GM23338 (cell line): ENCODE measurements around the gene PGLYRP4. TPM values are rescaled to one million over a fixed set of nuclear protein-coding genes. Genes with fewer than 3 reads are reported as not detected.

ENCODE experiments used
- ATAC-seq: fragments of 200-7000 bp; cut with Tn5 transposase; 3 replicates; pipeline ENCODE4 v1.9.1; 2020
- DNase-seq: peaks from one replicate; pipeline ENCODE4 v3.0.0-alpha.2; 2015; ENCODE audit warnings: low spot score
- H2AFZ ChIP-seq: fragments of 200-600 bp; sonication (generic); 2 replicates; pipeline ENCODE4 v1.8.0; 2016; ENCODE audit warnings: antibody characterized with exemption, mild to moderate bottlenecking, moderate library complexity
- H3F3A ChIP-seq: fragments of 200-600 bp; sonication (generic); replicated peaks from 2 replicates; pipeline ENCODE4 v1.8.0; 2017; ENCODE audit warnings: antibody characterized with exemption, mixed run types, low read depth
- H3K27ac ChIP-seq: fragments of 200-600 bp; sonication (generic); 2 replicates; pipeline ENCODE4 v1.6.1; 2016; ENCODE audit warnings: low read depth
- H3K27me3 ChIP-seq: fragments of 200-600 bp; sonication (generic); 2 replicates; pipeline ENCODE4 v1.8.0; 2016; ENCODE audit warnings: mild to moderate bottlenecking, mixed run types, moderate library complexity; ENCODE audit not compliant: insufficient read depth
- H3K36me3 ChIP-seq: fragments of 200-600 bp; sonication (generic); 2 replicates; pipeline ENCODE4 v1.8.0; 2016; ENCODE audit warnings: mild to moderate bottlenecking; ENCODE audit not compliant: insufficient read depth
- H3K4me1 ChIP-seq: fragments of 200-600 bp; sonication (generic); 2 replicates; pipeline ENCODE4 v1.8.0; 2016; ENCODE audit warnings: mild to moderate bottlenecking, moderate library complexity; ENCODE audit not compliant: insufficient read depth
- H3K4me2 ChIP-seq: fragments of 200-600 bp; sonication (generic); 2 replicates; pipeline ENCODE4 v1.7.1; 2017; ENCODE audit warnings: mixed run types
- H3K4me3 ChIP-seq: fragments of 200-600 bp; sonication (generic); 2 replicates; pipeline ENCODE4 v1.6.1; 2016; ENCODE audit warnings: mixed run types
- H3K79me2 ChIP-seq: fragments of 200-600 bp; sonication (generic); replicated peaks from 2 replicates; pipeline ENCODE4 v1.8.0; 2017; ENCODE audit warnings: mild to moderate bottlenecking; ENCODE audit not compliant: insufficient read depth
- H3K9me2 ChIP-seq: fragments of 200-600 bp; sonication (generic); 2 replicates; pipeline ENCODE4 v1.8.0; 2017; ENCODE audit not compliant: insufficient read depth
- H4K20me1 ChIP-seq: fragments of 200-600 bp; sonication (generic); replicated peaks from 2 replicates; pipeline ENCODE4 v1.8.0; 2017; ENCODE audit warnings: mild to moderate bottlenecking; ENCODE audit not compliant: insufficient read depth
- H3K27ac Mint-ChIP-seq: 2 replicates; pipeline ENCODE4 v1.8.0; 2020; ENCODE audit warnings: inconsistent platforms, mild to moderate bottlenecking, moderate library complexity, mixed read lengths
- H3K27me3 Mint-ChIP-seq: 3 replicates; pipeline ENCODE4 v1.8.0; 2022; ENCODE audit warnings: low read depth, mild to moderate bottlenecking, moderate library complexity, mixed read lengths, inconsistent platforms; ENCODE audit not compliant: insufficient read depth, poor library complexity
- H3K36me3 Mint-ChIP-seq: 3 replicates; pipeline ENCODE4 v1.8.0; 2021; ENCODE audit warnings: low read depth, mild to moderate bottlenecking, inconsistent platforms, moderate library complexity, mixed read lengths
- H3K4me1 Mint-ChIP-seq: 3 replicates; pipeline ENCODE4 v1.8.0; 2020; ENCODE audit warnings: mild to moderate bottlenecking, inconsistent platforms, mixed read lengths
- H3K4me3 Mint-ChIP-seq: 3 replicates; pipeline ENCODE4 v1.8.0; 2021; ENCODE audit warnings: moderate library complexity, mild to moderate bottlenecking, inconsistent platforms, mixed read lengths
- H3K9me3 Mint-ChIP-seq: 3 replicates; pipeline ENCODE4 v1.8.0; 2020; ENCODE audit warnings: moderate library complexity, mild to moderate bottlenecking, inconsistent platforms, mixed read lengths
- CREB1 ChIP-seq: fragments of 250-450 bp; sonication (Bioruptor Pico); IDR thresholded peaks from 2 replicates; pipeline ENCODE4 v1.5.0; 2020; ENCODE audit warnings: low read depth, mild to moderate bottlenecking, moderate library complexity
- CTCF ChIP-seq, 2 experiments: fragments of 200-600 bp in 1 of 2; sonication (generic) in 1 of 2; conservative IDR thresholded peaks; 2 replicates each; pipeline versions ENCODE4 v1.5.1 to v1.6.1; 2016 to 2017; ENCODE audit warnings: antibody characterized with exemption in 2 of 2, low read depth in 2 of 2, mild to moderate bottlenecking in 2 of 2, moderate library complexity in 1 of 2
- EZH2 ChIP-seq: fragments of 200-600 bp; sonication (generic); IDR thresholded peaks from one replicate; pipeline ENCODE4 v1.8.0; 2017; ENCODE audit warnings: antibody characterized with exemption, mild to moderate bottlenecking, low read depth; ENCODE audit not compliant: unreplicated experiment
- NANOG ChIP-seq: IDR thresholded peaks from 2 replicates; pipeline ENCODE4 v1.6.1; 2016; ENCODE audit warnings: antibody characterized with exemption, borderline replicate concordance
- POLR2AphosphoS5 ChIP-seq: IDR thresholded peaks from 2 replicates; pipeline ENCODE4 v1.6.1; 2016; ENCODE audit warnings: antibody characterized with exemption, low read depth
- STAT1 ChIP-seq: IDR thresholded peaks from one replicate; pipeline ENCODE4 v1.6.1; 2016; ENCODE audit warnings: antibody characterized with exemption; ENCODE audit not compliant: unreplicated experiment
- ZNF331 ChIP-seq: fragments of 250-450 bp; sonication (Bioruptor Pico); IDR thresholded peaks from 2 replicates; pipeline ENCODE4 v1.5.0; 2020; ENCODE audit warnings: low read depth, mild to moderate bottlenecking, moderate library complexity
- polyA plus RNA-seq: library from polyadenylated mRNA; unstranded; fragments of >200 nt; fragmentation: Nextera tagmentation; extraction: Ambion mirVana; gene quantifications from 2 replicates; pipeline ENCODE4 v1.2.1, GENCODE V29; 2016
- total RNA-seq: library from RNA; depleted of rRNA; stranded (reverse); fragments of >200 nt; shearing (Covaris generic); gene quantifications from 2 replicates; pipeline ENCODE4 v1.2.3, GENCODE V29; 2014
- TF ChIP-seq, protein P1 (sequence below): IDR thresholded peaks from one replicate; pipeline ENCODE4 v1.6.1; 2018; ENCODE audit warnings: antibody characterized with exemption; ENCODE audit not compliant: unreplicated experiment

PGLYRP4 gene
- total and polyA plus RNA-seq, 2 experiments from 2014 or later: not detected

DNA sequence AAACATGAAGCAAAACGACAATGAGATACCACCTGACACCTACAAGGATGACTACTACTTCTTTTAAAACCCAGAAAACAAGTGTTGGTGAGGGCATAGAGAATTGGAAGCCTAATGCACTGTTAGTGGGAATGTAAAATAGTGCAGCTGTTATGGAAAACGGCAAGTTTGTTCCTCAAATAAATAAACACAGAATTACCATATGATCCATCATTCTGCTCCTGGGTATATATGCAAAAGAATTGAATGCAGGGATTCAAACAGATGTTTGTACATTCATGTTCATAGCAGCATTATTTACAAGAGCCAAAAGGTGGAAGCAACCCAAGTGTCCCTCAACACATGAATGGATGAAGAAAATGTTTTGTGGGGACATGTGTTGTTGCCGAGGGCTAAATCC lies 43.6 kb upstream of the PGLYRP4 start (continued):
- TF ChIP-seq NANOG (no peak), ZNF331 (CRISPR knock-in tag) (no peak), POLR2AphosphoS5 (no peak), EZH2 (no peak)

DNA sequence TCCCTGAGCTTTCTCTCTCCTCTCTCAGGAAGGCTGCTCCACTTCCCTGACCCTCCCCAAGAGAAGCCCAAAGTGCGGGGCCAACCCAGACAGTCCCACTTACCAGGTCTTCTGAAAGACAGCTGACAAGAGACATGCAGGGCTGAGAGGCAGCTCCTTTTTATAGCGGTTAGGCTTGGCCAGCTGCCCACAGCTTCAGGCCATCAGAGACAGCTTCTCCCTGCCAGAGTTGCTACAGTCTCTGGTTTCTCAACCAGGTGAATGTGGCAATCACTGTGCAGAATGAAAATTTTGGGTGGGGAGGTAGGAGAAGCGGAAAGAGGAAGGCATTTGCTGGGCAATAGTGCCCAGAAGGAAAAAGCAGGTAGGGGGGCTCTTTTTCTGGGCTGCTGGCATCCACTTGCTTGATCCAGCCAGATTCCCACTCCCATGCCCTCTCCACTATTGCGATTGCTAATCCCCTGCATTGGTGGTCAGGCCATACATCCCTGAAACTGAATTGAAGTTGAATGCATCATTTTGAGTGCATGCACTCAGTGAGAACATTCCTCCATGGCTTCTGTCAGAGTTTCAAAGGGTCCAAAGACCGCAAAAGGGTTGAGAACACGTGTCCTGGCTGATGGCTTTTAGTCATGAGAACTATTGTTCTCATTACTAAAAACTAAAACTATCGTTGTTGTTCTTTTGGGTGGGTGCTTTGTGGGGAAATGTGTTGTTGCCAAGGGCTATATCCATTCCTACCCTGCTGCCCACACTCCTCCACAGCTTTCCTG lies 42.5 kb upstream of the PGLYRP4 start, which contains the start of gene S100A8:
Gene S100A8, minus strand, starts transcription at position 136 of the 773 bp plus-strand sequence. CDS start 538 bp downstream, outside the sequence.
- Histone ChIP-seq H4K20me1 (no peaks in the 10 kb centered on the region), H3K9me2 (0 out of 2 replicates have a peak, but pooled peaks cover 3% of the 10 kb centered on the region), H3K4me1 (no peaks in the 10 kb centered on the region), H2AFZ (no peak within 1 kb of the TSS), H3K27ac (no peak within 1 kb of the TSS), H3F3A (no peaks in the 10 kb centered on the region), H3K36me3 (no peaks in the 10 kb centered on the region), H3K4me3 (no peak within 1 kb of the TSS), H3K79me2 (no peaks in the 10 kb centered on the region), H3K4me2 (no peak within 1 kb of the TSS), H3K27me3 (no peaks in the 10 kb centered on the region)
- Mint-ChIP-seq H3K27me3 (peaks cover 2% of the 10 kb centered on the region), H3K4me3 (no peak within 1 kb of the TSS), H3K36me3 (no peaks in the 10 kb centered on the region), H3K9me3 (no peaks in the 10 kb centered on the region), H3K4me1 (peaks cover 2% of the 10 kb centered on the region; the same call in 1 of the 3 replicates), H3K27ac (no peak within 1 kb of the TSS)
- ATAC-seq (no peak), DNase-seq (no peak)
- TF ChIP-seq CREB1 (CRISPR knock-in tag): no peak
- TF ChIP-seq CTCF (conservative IDR thresholded peaks at IDR 0.05; ENCODE audit: low read depth in 2 of 2): no peak
- TF ChIP-seq, protein P1, sequence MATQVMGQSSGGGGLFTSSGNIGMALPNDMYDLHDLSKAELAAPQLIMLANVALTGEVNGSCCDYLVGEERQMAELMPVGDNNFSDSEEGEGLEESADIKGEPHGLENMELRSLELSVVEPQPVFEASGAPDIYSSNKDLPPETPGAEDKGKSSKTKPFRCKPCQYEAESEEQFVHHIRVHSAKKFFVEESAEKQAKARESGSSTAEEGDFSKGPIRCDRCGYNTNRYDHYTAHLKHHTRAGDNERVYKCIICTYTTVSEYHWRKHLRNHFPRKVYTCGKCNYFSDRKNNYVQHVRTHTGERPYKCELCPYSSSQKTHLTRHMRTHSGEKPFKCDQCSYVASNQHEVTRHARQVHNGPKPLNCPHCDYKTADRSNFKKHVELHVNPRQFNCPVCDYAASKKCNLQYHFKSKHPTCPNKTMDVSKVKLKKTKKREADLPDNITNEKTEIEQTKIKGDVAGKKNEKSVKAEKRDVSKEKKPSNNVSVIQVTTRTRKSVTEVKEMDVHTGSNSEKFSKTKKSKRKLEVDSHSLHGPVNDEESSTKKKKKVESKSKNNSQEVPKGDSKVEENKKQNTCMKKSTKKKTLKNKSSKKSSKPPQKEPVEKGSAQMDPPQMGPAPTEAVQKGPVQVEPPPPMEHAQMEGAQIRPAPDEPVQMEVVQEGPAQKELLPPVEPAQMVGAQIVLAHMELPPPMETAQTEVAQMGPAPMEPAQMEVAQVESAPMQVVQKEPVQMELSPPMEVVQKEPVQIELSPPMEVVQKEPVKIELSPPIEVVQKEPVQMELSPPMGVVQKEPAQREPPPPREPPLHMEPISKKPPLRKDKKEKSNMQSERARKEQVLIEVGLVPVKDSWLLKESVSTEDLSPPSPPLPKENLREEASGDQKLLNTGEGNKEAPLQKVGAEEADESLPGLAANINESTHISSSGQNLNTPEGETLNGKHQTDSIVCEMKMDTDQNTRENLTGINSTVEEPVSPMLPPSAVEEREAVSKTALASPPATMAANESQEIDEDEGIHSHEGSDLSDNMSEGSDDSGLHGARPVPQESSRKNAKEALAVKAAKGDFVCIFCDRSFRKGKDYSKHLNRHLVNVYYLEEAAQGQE: no peak
- TF ChIP-seq NANOG: no peak
- TF ChIP-seq ZNF331 (CRISPR knock-in tag): no peak
- no peak for TF ChIP-seq STAT1
- no peak for TF ChIP-seq EZH2
